Vagina (tissue), 2 donors: ENCODE results near the gene OLFM1.

ENCODE experiments used
- POLR2A ChIP-seq, 2 donors: fragments of 450-650 bp; IDR thresholded peaks; one replicate each; pipeline ENCODE4 v1.6.1; 2017; ENCODE audit warnings: antibody characterized with exemption in 2 of 2, mild to moderate bottlenecking in 2 of 2, moderate library complexity in 2 of 2
- POLR2AphosphoS5 ChIP-seq, 2 donors: sonication (generic); formaldehyde crosslinking; IDR thresholded peaks; one replicate each; pipeline ENCODE4 v1.9.0; 2017; ENCODE audit warnings: antibody characterized with exemption in 2 of 2, mild to moderate bottlenecking in 2 of 2, low read depth in 1 of 2; ENCODE audit not compliant: insufficient read depth in 1 of 2
- TF ChIP-seq, protein P1 (sequence below), 3 experiments: fragments of 450-650 bp in 2 of 3; fragments of 200-600 bp in 1 of 3; sonication (generic) in 1 of 3; IDR thresholded peaks; one replicate each; pipeline ENCODE4 v1.5.1; 2017 to 2019; ENCODE audit warnings: antibody characterized with exemption in 3 of 3, mild to moderate bottlenecking in 2 of 3, moderate library complexity in 2 of 3

DNA sequence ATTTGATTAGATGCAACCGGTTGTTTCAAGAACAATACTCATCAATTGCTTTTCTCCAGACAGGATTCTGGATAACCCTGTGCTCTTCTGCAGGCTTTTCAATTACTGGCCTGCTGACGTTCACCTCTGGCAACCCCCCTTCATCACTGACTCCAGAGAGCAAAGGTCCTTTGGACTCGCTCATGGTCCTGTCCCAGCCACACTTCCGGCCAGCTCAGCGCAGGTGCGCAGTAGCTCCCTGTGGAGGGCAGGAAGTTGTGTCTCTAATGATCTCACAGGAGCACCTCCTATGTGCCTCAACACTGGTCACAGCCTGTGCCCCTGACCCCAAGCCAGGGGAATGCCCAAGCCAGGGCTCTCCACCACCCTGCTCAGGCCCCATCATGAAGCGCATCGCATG is 44.0 kb downstream of the OLFM1 start:
- TF ChIP-seq, protein P1, sequence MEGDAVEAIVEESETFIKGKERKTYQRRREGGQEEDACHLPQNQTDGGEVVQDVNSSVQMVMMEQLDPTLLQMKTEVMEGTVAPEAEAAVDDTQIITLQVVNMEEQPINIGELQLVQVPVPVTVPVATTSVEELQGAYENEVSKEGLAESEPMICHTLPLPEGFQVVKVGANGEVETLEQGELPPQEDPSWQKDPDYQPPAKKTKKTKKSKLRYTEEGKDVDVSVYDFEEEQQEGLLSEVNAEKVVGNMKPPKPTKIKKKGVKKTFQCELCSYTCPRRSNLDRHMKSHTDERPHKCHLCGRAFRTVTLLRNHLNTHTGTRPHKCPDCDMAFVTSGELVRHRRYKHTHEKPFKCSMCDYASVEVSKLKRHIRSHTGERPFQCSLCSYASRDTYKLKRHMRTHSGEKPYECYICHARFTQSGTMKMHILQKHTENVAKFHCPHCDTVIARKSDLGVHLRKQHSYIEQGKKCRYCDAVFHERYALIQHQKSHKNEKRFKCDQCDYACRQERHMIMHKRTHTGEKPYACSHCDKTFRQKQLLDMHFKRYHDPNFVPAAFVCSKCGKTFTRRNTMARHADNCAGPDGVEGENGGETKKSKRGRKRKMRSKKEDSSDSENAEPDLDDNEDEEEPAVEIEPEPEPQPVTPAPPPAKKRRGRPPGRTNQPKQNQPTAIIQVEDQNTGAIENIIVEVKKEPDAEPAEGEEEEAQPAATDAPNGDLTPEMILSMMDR (IDR thresholded peaks at IDR 0.05) = no peak
- TF ChIP-seq POLR2A (IDR thresholded peaks at IDR 0.05) (no peak), POLR2AphosphoS5 (IDR thresholded peaks at IDR 0.05; ENCODE audit: insufficient read depth in 1 of 2, low read depth in 1 of 2) (no peak)
